GM12878 (cell line): ENCODE data around the gene GOLGA7B. TPM values are rescaled to one million over a fixed set of nuclear protein-coding genes. Genes with fewer than 3 reads are reported as not detected.

Experiments used
- ESRRA ChIP-seq: IDR thresholded peaks from 2 replicates; pipeline ENCODE4 v1.6.1; 2012; ENCODE audit warnings: mild to moderate bottlenecking, low read length, improper control_type of control experiment
- FOXK2 ChIP-seq: fragments of 450-650 bp; IDR thresholded peaks from 2 replicates; pipeline ENCODE4 v1.6.1; 2017; ENCODE audit warnings: mild to moderate bottlenecking, moderate library complexity
- POLR2AphosphoS2 ChIP-seq: IDR thresholded peaks from 2 replicates; pipeline ENCODE4 v1.6.1; 2011; ENCODE audit warnings: low read depth, mild to moderate bottlenecking, low read length, improper control_type of control experiment, moderate library complexity
- RAD21 ChIP-seq: IDR thresholded peaks from 2 replicates; pipeline ENCODE4 v1.6.1; 2011; ENCODE audit warnings: mild to moderate bottlenecking, low read depth, low read length, moderate library complexity; ENCODE audit not compliant: insufficient read depth
- SP1 ChIP-seq: IDR thresholded peaks from one replicate; pipeline ENCODE4 v1.6.1; 2011; ENCODE audit warnings: low read depth, low read length
- polyA plus RNA-seq, 11 experiments: library from polyadenylated mRNA; depleted of rRNA in 4 of 11; unstranded in 6 of 11; stranded (reverse) in 5 of 11; fragments of >200 nt; fragmentation: Nextera tagmentation in 4 of 11; fragmentation: Illumina TruSeq in 1 of 11; extraction: Ambion mirVana in 4 of 11; extraction: Trizol in 1 of 11; gene quantifications; 1 replicate in 1 of 11; 2 replicates in 10 of 11; pipeline versions ENCODE4 v1.2.1 to v1.2.3, GENCODE V29; 2011 to 2016; ENCODE audit warnings: inconsistent platforms in 2 of 11, missing spikeins in 2 of 11, low read depth in 1 of 11
- total RNA-seq, 4 experiments: library from RNA; depleted of rRNA in 3 of 4; stranded (reverse); fragments of >200 nt in 3 of 4; fragmentation: Illumina TruSeq in 1 of 4; extraction: Trizol in 1 of 4; gene quantifications; 2 replicates each; pipeline versions ENCODE4 v1.2.1 to v1.2.3, GENCODE V29; 2013 to 2021
- TF ChIP-seq, protein P1 (sequence below): IDR thresholded peaks from 2 replicates; pipeline ENCODE4 v1.6.1; 2012; ENCODE audit warnings: mild to moderate bottlenecking, low read depth, low read length
- TF ChIP-seq, protein P2 (sequence below): fragments of 150-350 bp; IDR thresholded peaks from 2 replicates; pipeline ENCODE4 v1.6.1; 2014; ENCODE audit warnings: mild to moderate bottlenecking, low read depth, low read length

The GOLGA7B gene
- total and polyA plus RNA-seq, 10 of the 15 experiments (the other 5 are each of a cell fraction or from before 2014, with no cell fraction given), result 0.01 to 0.02 (median 0.01) TPM; not detected in 7

DNA sequence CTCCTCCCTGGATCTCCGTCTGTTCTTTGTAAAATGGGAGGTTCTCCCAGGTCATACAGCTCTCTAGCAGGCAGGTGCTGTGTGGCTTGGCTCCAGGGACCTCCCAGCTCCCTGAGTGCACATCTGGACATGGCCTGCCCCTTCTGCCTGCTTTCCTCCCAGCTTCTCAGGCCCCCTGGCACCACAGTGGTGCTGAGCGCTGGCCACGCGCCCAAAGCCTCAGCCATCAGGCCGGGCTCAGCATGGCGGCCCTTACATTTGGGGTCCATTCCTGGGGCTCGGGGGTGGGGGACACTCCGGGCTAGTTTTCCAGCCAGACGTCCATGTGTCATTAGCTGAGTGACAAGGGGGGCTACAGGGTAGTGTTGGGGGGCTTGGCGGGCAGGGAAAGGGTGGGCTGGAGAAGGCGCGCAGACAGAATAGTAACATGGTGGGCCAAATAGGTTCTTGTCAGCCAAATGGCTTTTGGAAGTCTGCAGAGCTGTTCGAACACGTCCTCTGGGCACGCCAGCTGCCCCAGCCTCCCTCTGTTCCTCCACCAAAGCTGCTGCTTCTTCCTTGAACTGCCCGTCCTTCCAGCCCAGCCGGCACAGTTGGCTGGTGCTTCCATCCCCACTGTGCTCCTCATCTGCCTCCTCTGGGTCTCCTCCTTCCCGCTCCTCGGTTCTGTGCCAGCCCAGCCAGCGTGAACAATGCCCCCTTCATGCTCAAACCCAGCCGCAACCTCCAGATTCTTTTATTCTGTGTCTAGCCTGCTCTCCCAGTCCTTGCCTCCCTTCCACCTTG is 65.9 kb downstream of the GOLGA7B start (continued):
- TF ChIP-seq, protein P1, sequence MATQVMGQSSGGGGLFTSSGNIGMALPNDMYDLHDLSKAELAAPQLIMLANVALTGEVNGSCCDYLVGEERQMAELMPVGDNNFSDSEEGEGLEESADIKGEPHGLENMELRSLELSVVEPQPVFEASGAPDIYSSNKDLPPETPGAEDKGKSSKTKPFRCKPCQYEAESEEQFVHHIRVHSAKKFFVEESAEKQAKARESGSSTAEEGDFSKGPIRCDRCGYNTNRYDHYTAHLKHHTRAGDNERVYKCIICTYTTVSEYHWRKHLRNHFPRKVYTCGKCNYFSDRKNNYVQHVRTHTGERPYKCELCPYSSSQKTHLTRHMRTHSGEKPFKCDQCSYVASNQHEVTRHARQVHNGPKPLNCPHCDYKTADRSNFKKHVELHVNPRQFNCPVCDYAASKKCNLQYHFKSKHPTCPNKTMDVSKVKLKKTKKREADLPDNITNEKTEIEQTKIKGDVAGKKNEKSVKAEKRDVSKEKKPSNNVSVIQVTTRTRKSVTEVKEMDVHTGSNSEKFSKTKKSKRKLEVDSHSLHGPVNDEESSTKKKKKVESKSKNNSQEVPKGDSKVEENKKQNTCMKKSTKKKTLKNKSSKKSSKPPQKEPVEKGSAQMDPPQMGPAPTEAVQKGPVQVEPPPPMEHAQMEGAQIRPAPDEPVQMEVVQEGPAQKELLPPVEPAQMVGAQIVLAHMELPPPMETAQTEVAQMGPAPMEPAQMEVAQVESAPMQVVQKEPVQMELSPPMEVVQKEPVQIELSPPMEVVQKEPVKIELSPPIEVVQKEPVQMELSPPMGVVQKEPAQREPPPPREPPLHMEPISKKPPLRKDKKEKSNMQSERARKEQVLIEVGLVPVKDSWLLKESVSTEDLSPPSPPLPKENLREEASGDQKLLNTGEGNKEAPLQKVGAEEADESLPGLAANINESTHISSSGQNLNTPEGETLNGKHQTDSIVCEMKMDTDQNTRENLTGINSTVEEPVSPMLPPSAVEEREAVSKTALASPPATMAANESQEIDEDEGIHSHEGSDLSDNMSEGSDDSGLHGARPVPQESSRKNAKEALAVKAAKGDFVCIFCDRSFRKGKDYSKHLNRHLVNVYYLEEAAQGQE, result no peak
- TF ChIP-seq RAD21 (no peak), POLR2AphosphoS2 (no peak), SP1 (no peak), FOXK2 (no peak), ESRRA (no peak)
- TF ChIP-seq, protein P2, sequence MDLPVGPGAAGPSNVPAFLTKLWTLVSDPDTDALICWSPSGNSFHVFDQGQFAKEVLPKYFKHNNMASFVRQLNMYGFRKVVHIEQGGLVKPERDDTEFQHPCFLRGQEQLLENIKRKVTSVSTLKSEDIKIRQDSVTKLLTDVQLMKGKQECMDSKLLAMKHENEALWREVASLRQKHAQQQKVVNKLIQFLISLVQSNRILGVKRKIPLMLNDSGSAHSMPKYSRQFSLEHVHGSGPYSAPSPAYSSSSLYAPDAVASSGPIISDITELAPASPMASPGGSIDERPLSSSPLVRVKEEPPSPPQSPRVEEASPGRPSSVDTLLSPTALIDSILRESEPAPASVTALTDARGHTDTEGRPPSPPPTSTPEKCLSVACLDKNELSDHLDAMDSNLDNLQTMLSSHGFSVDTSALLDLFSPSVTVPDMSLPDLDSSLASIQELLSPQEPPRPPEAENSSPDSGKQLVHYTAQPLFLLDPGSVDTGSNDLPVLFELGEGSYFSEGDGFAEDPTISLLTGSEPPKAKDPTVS, result no peak
- TF ChIP-seq, all 136 proteins: peak for 0
